ENCODE data around the gene DNAJC6. TPM values are rescaled to one million over a fixed set of nuclear protein-coding genes. Genes with fewer than 3 reads are reported as not detected.

The DNAJC6 gene
- total RNA-seq, 1 experiment from 2014 or later: 6.2 TPM

GRCh38 chr1:65409314-65409713 is 100.0 kb downstream of the DNAJC6 start:
- no TSS peak for BruUV-seq (replicated peaks)
- Mint-ChIP-seq H3K4me1 (ENCODE audit: low read depth, unreplicated experiment) (peaks cover 11% of the 10 kb centered on the region), H3K27ac (ENCODE audit: unreplicated experiment) (no peak overlapping the region), H3K9me3 (ENCODE audit: unreplicated experiment) (no peaks in the 10 kb centered on the region), H3K4me3 (ENCODE audit: unreplicated experiment) (no peak overlapping the region), H3K36me3 (ENCODE audit: insufficient read depth, unreplicated experiment) (no peaks in the 10 kb centered on the region), H3K27me3 (ENCODE audit: insufficient read depth, unreplicated experiment) (no peaks in the 10 kb centered on the region)
- Histone ChIP-seq H3K36me3 (ENCODE audit: control insufficient read depth, insufficient read depth, low read length) (no peaks in the 10 kb centered on the region), H3K4me1 (peaks cover 22% of the 10 kb centered on the region), H3K9me3 (no peaks in the 10 kb centered on the region), H3K4me3 (ENCODE audit: low read depth, low read length) (no peak overlapping the region), H3K27me3 (replicated peaks; ENCODE audit: control insufficient read depth, insufficient read depth, low read length) (no peaks in the 10 kb centered on the region)
- no peak for DNase-seq
- TF ChIP-seq CTCF (IDR thresholded peaks at IDR 0.05; ENCODE audit: insufficient read depth in 1 of 2, low read depth in 1 of 2, low read length in 1 of 2, severe bottlenecking in 1 of 2, unreplicated experiment in 1 of 2): no peak
- intact Hi-C loops (cut with micrococcal nuclease; ENCODE audit: unreplicated experiment): no loop called here
- ChIA-PET POLR2A (no interaction called here), CTCF (no interaction called here)

GRCh38 chr1:65409816-65410326 is 100.5 kb downstream of the DNAJC6 start:
- Mint-ChIP-seq H3K4me1 (ENCODE audit: low read depth, unreplicated experiment) (peaks cover 11% of the 10 kb centered on the region), H3K9me3 (ENCODE audit: unreplicated experiment) (no peaks in the 10 kb centered on the region), H3K27ac (ENCODE audit: unreplicated experiment) (no peak overlapping the region), H3K36me3 (ENCODE audit: insufficient read depth, unreplicated experiment) (no peaks in the 10 kb centered on the region), H3K4me3 (ENCODE audit: unreplicated experiment) (no peak overlapping the region), H3K27me3 (ENCODE audit: insufficient read depth, unreplicated experiment) (no peaks in the 10 kb centered on the region)
- H3K4me3 ChIP-seq (ENCODE audit: low read depth, low read length): no peak overlapping the region
- H3K4me1 ChIP-seq: peaks cover 22% of the 10 kb centered on the region
- H3K36me3 ChIP-seq (ENCODE audit: control insufficient read depth, insufficient read depth, low read length): no peaks in the 10 kb centered on the region
- ChIA-PET POLR2A (no interaction called here), CTCF (no interaction called here)
- intact Hi-C loops (cut with micrococcal nuclease; ENCODE audit: unreplicated experiment): no loop called here
- BruUV-seq (replicated peaks): no TSS peak
- no peak for DNase-seq
- no peaks in the 10 kb centered on the region for H3K27me3 ChIP-seq (replicated peaks; ENCODE audit: control insufficient read depth, insufficient read depth, low read length)
- TF ChIP-seq CTCF (IDR thresholded peaks at IDR 0.05; ENCODE audit: insufficient read depth in 1 of 2, low read depth in 1 of 2, low read length in 1 of 2, severe bottlenecking in 1 of 2, unreplicated experiment in 1 of 2): no peak
- H3K9me3 ChIP-seq: no peaks in the 10 kb centered on the region

- Mint-ChIP-seq H3K27ac (ENCODE audit: unreplicated experiment) (no peak overlapping the region), H3K4me3 (ENCODE audit: unreplicated experiment) (no peak overlapping the region), H3K4me1 (ENCODE audit: low read depth, unreplicated experiment) (peaks cover 14% of the 10 kb centered on the region), H3K9me3 (ENCODE audit: unreplicated experiment) (no peaks in the 10 kb centered on the region), H3K27me3 (ENCODE audit: insufficient read depth, unreplicated experiment) (no peaks in the 10 kb centered on the region), H3K36me3 (ENCODE audit: insufficient read depth, unreplicated experiment) (no peaks in the 10 kb centered on the region)
- no peaks in the 10 kb centered on the region for H3K9me3 ChIP-seq
- no peaks in the 10 kb centered on the region for H3K27me3 ChIP-seq (replicated peaks; ENCODE audit: control insufficient read depth, insufficient read depth, low read length)
- no peak for DNase-seq
- no TSS peak for BruUV-seq (replicated peaks)
- H3K4me1 ChIP-seq: peaks cover 26% of the 10 kb centered on the region
- ChIA-PET CTCF (no interaction called here), POLR2A (no interaction called here)
- TF ChIP-seq CTCF (IDR thresholded peaks at IDR 0.05; ENCODE audit: insufficient read depth in 1 of 2, low read depth in 1 of 2, low read length in 1 of 2, severe bottlenecking in 1 of 2, unreplicated experiment in 1 of 2): no peak
- intact Hi-C loops (cut with micrococcal nuclease; ENCODE audit: unreplicated experiment): no loop called here
- no peak overlapping the region for H3K4me3 ChIP-seq (ENCODE audit: low read depth, low read length)
- no peaks in the 10 kb centered on the region for H3K36me3 ChIP-seq (ENCODE audit: control insufficient read depth, insufficient read depth, low read length)
Measured at GRCh38 chr1:65412256-65412983, 103.1 kb downstream of the DNAJC6 start.

All from Caco-2 (cell line).